Measurements from ENCODE around the gene OTOS.

Gene OTOS

DNA sequence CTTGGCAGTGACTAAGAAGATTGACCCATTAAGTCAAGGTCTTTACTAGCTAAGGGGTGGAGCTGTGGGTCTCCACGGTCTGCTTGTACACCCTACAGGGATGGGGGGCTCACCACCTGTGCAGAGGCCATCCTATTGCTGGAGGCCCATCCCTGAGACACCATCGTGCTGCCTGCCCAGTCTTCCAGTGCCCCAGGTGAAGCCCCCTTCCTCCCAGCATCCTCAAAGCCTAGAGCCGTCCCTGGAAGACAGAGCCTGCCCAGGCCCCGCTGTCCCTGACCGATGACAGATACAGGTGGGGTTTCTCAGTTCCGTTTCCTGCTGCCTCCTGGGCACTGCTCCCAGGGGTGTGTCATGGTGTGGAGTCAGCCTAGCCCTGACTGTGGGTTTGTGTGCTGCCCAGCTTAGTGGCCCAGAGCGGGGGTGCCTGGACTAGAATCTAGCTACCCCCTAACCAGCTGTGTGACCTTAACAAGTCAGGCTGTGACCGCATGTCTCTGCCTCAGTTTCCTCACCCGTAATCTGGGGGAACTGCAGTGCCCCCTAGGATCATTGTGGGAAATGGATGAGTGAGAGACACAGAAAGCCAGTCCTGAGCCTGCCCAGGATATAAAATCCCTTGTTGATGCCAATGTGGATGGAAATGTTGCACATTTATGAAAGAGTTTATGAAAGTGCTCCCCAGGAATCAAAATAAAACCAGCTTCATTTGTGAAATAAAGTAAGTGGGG lies 2.0 kb downstream of the OTOS start:
- no peak for TF ChIP-seq CTCF (IDR thresholded peaks at IDR 0.05; ENCODE audit: control insufficient read depth, insufficient read depth, low read depth, low read length, missing control alignments)
- DNase-seq (ENCODE audit: low read depth), result no peak
- no peak overlapping the region for H3K4me3 ChIP-seq (ENCODE audit: control insufficient read depth, low read depth, low read length)

DNA sequence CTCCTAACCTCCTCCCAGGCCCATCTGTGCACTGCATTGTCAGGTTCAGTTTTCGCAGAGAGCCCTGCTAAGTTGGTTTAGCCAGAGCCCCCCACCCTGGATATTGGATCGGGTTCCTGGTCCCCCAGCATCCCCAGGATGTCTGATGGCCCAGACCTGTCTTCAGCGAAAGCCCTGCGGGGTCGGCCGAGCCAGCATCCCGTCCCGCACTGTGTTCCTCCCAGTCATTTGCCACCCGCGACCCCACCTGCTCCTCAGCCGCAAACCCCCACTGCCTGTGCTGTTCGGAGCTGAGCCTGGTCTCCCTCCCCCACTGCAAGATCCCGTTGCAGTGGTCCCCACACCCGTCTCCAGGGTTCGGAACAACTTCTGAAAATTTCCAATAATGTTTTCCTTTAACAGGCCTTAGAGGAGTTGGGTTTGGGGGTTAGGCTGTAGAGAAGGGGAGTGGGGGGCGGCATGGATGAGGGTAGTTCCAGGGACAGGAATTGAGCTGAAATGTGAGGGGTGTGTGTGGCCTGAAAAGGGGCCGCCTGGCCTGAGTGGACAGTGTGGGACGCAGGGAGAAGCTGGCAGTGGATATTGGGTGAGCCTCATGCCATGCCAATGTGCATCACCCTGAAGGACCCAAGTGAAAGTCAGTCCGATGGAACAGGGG lies 2.7 kb downstream of the OTOS start:
- no peak for TF ChIP-seq CTCF (IDR thresholded peaks at IDR 0.05; ENCODE audit: control insufficient read depth, insufficient read depth, low read depth, low read length, missing control alignments)
- DNase-seq (ENCODE audit: low read depth), result no peak

GRCh38 chr2:240136671-240137292 lies 3.7 kb downstream of the OTOS start:
- H3K4me3 ChIP-seq (ENCODE audit: control insufficient read depth, low read depth, low read length), result peak overlapping the region; percentile 58
- no peak for TF ChIP-seq CTCF (IDR thresholded peaks at IDR 0.05; ENCODE audit: control insufficient read depth, insufficient read depth, low read depth, low read length, missing control alignments)
- no peak for DNase-seq (ENCODE audit: low read depth)

More for the DNA sequence above, 2.7 kb downstream of the OTOS start:
- H3K4me3 ChIP-seq (ENCODE audit: control insufficient read depth, low read depth, low read length), result no peak overlapping the region

- peak within 1 kb of the TSS; percentile 58 for H3K4me3 ChIP-seq (ENCODE audit: control insufficient read depth, low read depth, low read length)
- TF ChIP-seq CTCF (IDR thresholded peaks at IDR 0.05; ENCODE audit: control insufficient read depth, insufficient read depth, low read depth, low read length, missing control alignments), result no peak
- DNase-seq (ENCODE audit: low read depth), result peak; percentile 42
Measured at GRCh38 chr2:240136013-240136670, 4.3 kb downstream of the OTOS start, which contains the start of gene COPS9. TSS of gene COPS9 (minus strand) at chr2:240136305. CDS start at chr2:240136284, 21 bp downstream.

- peak overlapping the region; percentile 58 for H3K4me3 ChIP-seq (ENCODE audit: control insufficient read depth, low read depth, low read length)
- TF ChIP-seq CTCF (IDR thresholded peaks at IDR 0.05; ENCODE audit: control insufficient read depth, insufficient read depth, low read depth, low read length, missing control alignments), result no peak
- no peak for DNase-seq (ENCODE audit: low read depth)
Measured at GRCh38 chr2:240135706-240136012, 4.8 kb downstream of the OTOS start.

DNA sequence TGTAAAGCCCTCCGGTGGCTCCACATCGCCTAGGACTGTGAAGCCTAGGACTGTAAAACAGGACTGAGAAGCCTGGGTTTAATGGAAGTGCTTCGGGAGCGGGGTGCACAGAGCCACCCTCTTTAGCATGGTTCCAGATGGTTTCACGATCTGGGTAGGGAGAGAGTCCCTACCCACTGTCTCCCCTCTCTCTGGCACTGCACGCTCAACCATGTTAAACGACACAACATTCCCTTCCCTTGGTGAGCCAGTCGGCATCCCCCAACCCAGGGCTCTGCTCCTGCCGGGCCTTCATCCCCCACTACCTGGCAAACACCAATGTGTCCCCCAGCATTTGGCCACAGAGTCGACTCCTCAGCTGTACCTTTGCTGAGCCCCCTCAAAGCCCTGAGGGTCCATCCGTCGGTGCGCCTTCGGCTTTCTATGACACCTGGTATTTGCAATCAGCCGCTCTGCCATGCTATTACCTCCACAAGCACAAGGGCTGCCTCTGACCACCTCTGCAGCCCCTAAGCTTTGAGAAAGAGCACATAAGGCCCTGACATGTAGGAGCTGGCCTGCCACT lies 5.4 kb downstream of the OTOS start:
- peak overlapping the region; percentile 58 for H3K4me3 ChIP-seq (ENCODE audit: control insufficient read depth, low read depth, low read length)
- TF ChIP-seq CTCF (IDR thresholded peaks at IDR 0.05; ENCODE audit: control insufficient read depth, insufficient read depth, low read depth, low read length, missing control alignments), result no peak
- DNase-seq (ENCODE audit: low read depth), result no peak

Data from AG09309 (cell line).